Mesothelial cell of epicardium (in vitro differentiated cells): ENCODE results near the gene CTDSPL. TPM values are rescaled to one million over a fixed set of nuclear protein-coding genes. Genes with fewer than 3 reads are reported as not detected.

ENCODE experiments used
- DNase-seq, 2 experiments: peaks; one replicate each; pipeline ENCODE4 v3.0.0; 2021; ENCODE audit warnings: low spot score in 2 of 2; ENCODE audit not compliant: unreplicated experiment in 2 of 2
- H3K27ac Mint-ChIP-seq: 2 replicates; pipeline ENCODE4 v1.8.0; 2021; ENCODE audit warnings: mixed read lengths
- H3K27me3 Mint-ChIP-seq: 2 replicates; pipeline ENCODE4 v1.8.0; 2021; ENCODE audit warnings: low read depth, mixed read lengths
- H3K36me3 Mint-ChIP-seq: 2 replicates; pipeline ENCODE4 v1.8.0; 2021; ENCODE audit warnings: mixed read lengths
- H3K4me1 Mint-ChIP-seq: 2 replicates; pipeline ENCODE4 v1.8.0; 2021; ENCODE audit warnings: mixed read lengths
- H3K4me3 Mint-ChIP-seq: 2 replicates; pipeline ENCODE4 v1.8.0; 2021; ENCODE audit warnings: mild to moderate bottlenecking, moderate library complexity, mixed read lengths
- H3K9me3 Mint-ChIP-seq: 2 replicates; pipeline ENCODE4 v1.8.0; 2021; ENCODE audit warnings: mixed read lengths
- CTCF ChIP-seq: fragments of 200-600 bp; sonication (generic); IDR thresholded peaks from one replicate; pipeline ENCODE4 v1.5.0; 2021; ENCODE audit warnings: antibody characterized with exemption; ENCODE audit not compliant: unreplicated experiment
- total RNA-seq: library from RNA; stranded (reverse); gene quantifications from 3 replicates; pipeline ENCODE4 v1.2.1, GENCODE V29; 2021

CTDSPL gene
- total RNA-seq, 1 donor from 2014 or later = 29.9 TPM

DNA sequence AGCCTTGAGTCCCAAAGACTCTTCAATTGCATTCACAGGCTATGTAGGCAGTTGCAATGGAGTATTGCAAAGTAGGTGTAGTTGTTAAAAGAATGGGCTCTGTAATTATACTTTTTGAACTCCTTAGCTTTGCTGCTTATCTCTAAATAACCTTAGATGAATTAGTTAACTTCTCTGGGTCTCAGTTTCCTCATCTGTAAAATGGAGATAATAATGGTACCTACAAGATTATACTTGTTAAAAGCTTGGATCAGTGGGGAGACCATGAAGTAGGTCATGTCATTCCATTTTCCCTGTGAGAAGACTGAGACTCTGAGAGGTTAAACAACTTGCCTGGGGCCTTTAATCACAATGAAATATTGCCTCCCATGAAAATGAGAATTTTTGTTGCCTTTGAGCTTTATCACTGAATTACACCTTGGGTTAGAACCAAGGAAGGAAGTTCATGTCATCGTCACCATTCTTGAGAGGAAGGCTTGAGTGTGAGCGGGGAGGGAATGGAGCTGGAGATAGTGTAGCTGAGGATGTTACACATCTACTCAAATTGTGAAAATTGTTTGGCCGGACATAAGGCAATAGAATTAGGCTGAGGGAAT, 38.1 kb downstream of the CTDSPL start:
- Mint-ChIP-seq H3K36me3 (no peaks in the 10 kb centered on the region), H3K4me3 (no peak overlapping the region), H3K9me3 (peaks cover 6% of the 10 kb centered on the region), H3K4me1 (peaks cover 3% of the 10 kb centered on the region), H3K27ac (no peak overlapping the region), H3K27me3 (no peaks in the 10 kb centered on the region)
- no peak for DNase-seq
- no peak for TF ChIP-seq CTCF

DNA sequence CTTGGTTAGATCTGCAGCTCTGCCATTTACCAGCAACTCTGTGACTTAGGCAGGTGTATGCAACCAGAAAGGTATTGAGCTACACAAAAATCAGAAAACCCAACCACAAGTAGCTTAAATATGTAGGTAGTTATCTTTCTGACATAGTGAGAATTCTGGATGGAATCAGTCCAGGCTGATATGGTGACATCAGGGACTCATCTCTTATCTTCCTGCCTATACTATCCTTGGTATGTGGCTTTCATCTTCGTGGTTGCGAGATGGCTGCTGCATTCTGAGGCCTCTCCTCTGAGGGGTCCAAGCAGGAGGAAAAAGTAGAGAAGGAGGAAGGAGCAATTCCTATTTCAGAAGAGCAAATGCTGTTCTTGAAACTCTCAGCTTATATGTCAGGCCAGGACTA, 40.0 kb downstream of the CTDSPL start:
- H3K27me3 Mint-ChIP-seq = no peaks in the 10 kb centered on the region
- no peak overlapping the region for H3K27ac Mint-ChIP-seq
- peaks cover 14% of the 10 kb centered on the region for H3K4me1 Mint-ChIP-seq
- DNase-seq = no peak
- no peaks in the 10 kb centered on the region for H3K36me3 Mint-ChIP-seq
- no peak for TF ChIP-seq CTCF
- H3K9me3 Mint-ChIP-seq = no peaks in the 10 kb centered on the region
- no peak overlapping the region for H3K4me3 Mint-ChIP-seq

GRCh38 chr3:37902674-37903073, 41.0 kb downstream of the CTDSPL start:
- no peak overlapping the region for H3K27ac Mint-ChIP-seq
- no peak overlapping the region for H3K4me3 Mint-ChIP-seq
- H3K36me3 Mint-ChIP-seq = no peaks in the 10 kb centered on the region
- H3K4me1 Mint-ChIP-seq = peaks cover 24% of the 10 kb centered on the region
- no peaks in the 10 kb centered on the region for H3K27me3 Mint-ChIP-seq
- H3K9me3 Mint-ChIP-seq = no peaks in the 10 kb centered on the region
- TF ChIP-seq CTCF = no peak
- no peak for DNase-seq

GRCh38 chr3:37903320-37903719, 41.6 kb downstream of the CTDSPL start:
- Mint-ChIP-seq H3K4me3 (no peak overlapping the region), H3K9me3 (no peaks in the 10 kb centered on the region), H3K36me3 (no peaks in the 10 kb centered on the region), H3K27me3 (no peaks in the 10 kb centered on the region), H3K4me1 (peaks cover 29% of the 10 kb centered on the region), H3K27ac (no peak overlapping the region)
- TF ChIP-seq CTCF = no peak
- DNase-seq = no peak

- H3K4me1 Mint-ChIP-seq = peaks cover 29% of the 10 kb centered on the region
- TF ChIP-seq CTCF = no peak
- no peaks in the 10 kb centered on the region for H3K27me3 Mint-ChIP-seq
- H3K4me3 Mint-ChIP-seq = no peak overlapping the region
- no peaks in the 10 kb centered on the region for H3K36me3 Mint-ChIP-seq
- no peaks in the 10 kb centered on the region for H3K9me3 Mint-ChIP-seq
- no peak for DNase-seq
- H3K27ac Mint-ChIP-seq = no peak overlapping the region
Observed at GRCh38 chr3:37903734-37904133, 42.1 kb downstream of the CTDSPL start.

- H3K36me3 Mint-ChIP-seq = no peaks in the 10 kb centered on the region
- H3K9me3 Mint-ChIP-seq = no peaks in the 10 kb centered on the region
- no peak for TF ChIP-seq CTCF
- no peak overlapping the region for H3K4me3 Mint-ChIP-seq
- no peak overlapping the region for H3K27ac Mint-ChIP-seq
- no peaks in the 10 kb centered on the region for H3K27me3 Mint-ChIP-seq
- H3K4me1 Mint-ChIP-seq = peaks cover 29% of the 10 kb centered on the region
- no peak for DNase-seq
Observed at GRCh38 chr3:37904601-37905000, 42.9 kb downstream of the CTDSPL start.
